ENCODE measurements around the gene IGF2BP3.

Gene IGF2BP3

DNA sequence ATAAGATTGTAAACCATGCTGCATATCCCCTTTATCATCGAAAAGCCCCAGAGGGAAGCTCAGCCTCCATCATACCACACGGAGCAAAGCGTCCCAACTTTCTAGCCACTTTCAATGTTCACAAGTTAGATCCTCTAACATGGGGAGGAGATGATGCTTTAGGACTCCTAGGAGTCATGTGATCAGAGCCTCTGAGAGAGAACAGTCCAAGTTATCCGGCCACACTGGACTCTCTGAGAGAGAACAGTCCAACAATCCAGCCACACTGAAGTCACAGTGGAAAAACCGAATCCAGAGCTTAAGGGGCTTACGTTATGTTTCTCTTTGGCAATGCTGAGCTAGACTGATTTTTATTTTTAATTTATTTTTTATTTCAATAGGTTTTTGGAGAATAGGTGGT, 98.6 kb downstream of the IGF2BP3 start:
- no peak for DNase-seq

GRCh38 chr7:23369695-23370404, 100.4 kb downstream of the IGF2BP3 start:
- DNase-seq, result no peak

GRCh38 chr7:23369100-23369499, 101.2 kb downstream of the IGF2BP3 start:
- DNase-seq, result no peak

DNA sequence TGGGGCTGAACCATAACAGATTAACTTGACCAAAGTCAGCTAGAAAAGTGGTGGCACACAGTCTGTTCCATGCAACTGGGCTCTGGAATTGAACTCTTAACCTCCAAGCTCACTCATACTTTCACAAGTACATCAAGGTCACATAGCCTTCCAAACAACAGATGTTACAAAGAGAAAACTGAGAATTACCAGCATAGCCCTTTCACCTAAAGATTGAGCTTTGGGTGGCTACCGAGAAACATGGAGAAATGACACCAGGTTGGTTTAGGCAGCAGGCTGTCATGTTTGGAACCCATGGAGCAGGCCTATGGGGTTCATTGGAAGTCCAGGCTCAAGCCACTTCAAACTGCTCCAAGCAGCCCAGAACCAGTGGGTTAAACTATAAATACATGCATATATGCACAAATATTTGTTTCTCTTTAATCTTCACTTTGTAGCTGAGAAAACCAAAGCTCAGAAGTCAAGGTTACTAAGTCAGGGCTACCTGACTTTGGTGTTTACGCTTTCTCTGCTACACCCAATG, 112.1 kb downstream of the IGF2BP3 start:
- DNase-seq, result no peak

DNA sequence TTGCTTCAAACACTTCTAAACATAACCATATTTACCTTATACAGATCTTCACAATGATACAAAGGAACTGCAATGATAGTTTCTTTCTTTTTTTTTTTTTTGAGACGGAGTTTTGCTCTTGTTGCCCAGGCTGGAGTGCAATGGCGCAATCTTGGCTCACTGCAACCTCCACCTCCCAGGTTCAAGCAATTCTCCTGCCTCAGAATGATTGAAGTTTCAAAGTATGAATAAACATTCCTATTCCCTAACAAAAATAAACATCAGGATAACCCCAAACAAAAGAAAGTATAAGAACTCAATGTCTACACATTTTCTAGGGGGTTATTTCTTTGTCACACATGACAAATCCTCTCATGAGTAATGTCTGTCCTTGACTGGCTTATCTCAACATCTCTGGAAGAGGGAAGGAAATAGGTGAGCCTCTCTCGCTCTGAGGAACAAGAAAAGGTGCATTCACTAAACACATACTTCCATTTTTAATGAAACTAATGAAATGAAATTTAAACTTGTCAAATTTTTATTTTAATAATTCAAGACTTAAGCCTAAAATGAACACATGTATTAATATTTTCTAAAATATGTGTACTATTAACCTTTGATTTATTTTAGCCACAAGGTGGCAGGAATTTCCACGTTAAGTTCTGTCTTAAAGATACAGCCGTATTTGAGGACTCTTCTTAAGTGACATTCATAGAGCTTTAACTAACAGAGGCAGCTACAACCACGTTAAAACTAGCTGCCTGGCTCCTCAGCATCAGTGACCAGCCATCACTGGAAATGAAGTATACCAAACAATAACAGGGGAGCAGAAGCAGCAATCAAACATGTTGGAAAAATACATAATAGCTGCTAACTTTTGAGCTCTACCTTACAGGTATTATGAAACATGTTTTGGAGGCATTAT, 112.8 kb downstream of the IGF2BP3 start:
- DNase-seq, result peak; percentile 31

- DNase-seq, result no peak
Measured at GRCh38 chr7:23356726-23357125, 113.6 kb downstream of the IGF2BP3 start.

GRCh38 chr7:23356168-23356567, 114.1 kb downstream of the IGF2BP3 start:
- no peak for DNase-seq

GRCh38 chr7:23353172-23353571, 117.1 kb downstream of the IGF2BP3 start:
- no peak for DNase-seq

- no peak for DNase-seq
Measured at GRCh38 chr7:23350466-23350865, 119.8 kb downstream of the IGF2BP3 start.

DNA sequence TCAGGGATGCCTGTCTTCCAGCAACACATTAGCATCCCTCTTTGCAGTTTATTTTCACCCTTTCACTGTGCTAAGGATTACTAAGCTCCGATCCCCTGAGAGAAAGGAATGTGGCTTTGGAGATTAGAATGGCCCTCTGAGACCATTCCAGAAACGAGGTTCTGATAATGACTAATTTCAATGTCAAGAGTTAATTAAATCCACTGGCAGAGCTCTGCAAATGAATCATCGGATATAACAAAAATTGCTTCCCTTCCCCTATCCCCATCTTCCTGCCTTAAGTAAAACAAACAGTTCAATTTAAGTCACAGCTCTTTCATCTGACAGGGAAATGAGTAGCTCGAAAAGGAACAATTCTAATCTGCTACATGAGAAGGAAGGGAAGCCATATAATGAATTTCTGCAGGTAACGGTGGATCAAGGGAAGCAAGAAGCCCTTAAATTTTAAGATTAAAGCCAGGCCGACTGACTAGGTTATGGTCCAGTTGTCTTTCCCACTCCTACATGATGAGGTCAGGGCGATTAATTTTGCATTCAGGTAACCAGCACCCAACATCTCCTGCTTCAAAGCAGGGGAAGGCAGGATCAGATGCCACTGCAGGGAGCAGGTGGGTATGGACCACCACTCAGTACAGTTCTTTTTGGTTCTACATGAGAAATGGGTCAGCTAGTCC, 120.7 kb downstream of the IGF2BP3 start:
- DNase-seq, result no peak

DNA sequence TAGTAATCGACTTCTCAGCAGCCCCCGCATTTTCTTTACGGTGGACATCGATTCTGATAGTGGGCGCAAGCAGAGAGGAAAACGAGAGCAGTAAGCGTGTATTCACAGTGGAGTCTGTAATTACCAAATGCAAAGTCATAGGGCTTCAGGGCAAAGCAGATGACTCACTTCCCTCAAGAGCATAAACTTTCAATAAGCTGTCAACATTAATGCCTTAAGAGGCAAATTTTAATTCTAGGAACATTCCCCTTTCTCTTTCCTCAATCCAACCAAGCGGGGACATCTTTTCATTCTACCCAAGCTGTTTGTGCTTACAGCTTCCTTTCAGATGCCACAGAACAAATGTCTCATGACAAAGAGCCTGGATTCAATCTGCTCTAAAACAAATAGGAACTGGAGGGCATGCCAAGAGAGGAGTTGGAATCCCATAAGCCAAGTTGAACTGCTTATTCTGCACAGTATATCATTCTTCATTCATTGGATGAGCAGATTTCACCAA, 122.6 kb downstream of the IGF2BP3 start:
- no peak for DNase-seq

GRCh38 chr7:23347033-23347681, 123.1 kb downstream of the IGF2BP3 start:
- no peak for DNase-seq

DNA sequence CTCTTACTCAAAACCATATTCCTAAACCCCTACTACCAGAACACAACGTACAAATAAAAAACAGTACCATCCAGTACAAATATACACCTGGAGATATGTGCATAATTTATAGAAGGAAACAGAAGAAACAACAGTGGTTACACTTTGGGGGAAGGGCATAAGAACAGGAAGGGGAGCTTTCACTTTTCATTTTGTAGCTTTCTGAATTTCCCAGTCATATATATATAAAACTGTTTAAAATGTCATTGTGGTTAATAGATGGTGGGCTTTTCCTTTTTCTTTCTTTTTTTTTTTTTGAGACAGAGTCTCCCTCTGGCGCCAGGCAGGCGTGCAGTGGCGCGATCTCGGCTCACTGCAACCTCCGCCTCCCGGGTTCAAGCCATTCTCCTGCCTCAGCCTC, 124.0 kb downstream of the IGF2BP3 start:
- no peak for DNase-seq

- DNase-seq, result no peak
Measured at GRCh38 chr7:23345601-23346000, 124.7 kb downstream of the IGF2BP3 start.

- no peak for DNase-seq
Measured at GRCh38 chr7:23343806-23344475, 126.3 kb downstream of the IGF2BP3 start.

GRCh38 chr7:23343102-23343501, 127.2 kb downstream of the IGF2BP3 start:
- no peak for DNase-seq

GRCh38 chr7:23341846-23342598, 128.3 kb downstream of the IGF2BP3 start:
- no peak for DNase-seq

DNA sequence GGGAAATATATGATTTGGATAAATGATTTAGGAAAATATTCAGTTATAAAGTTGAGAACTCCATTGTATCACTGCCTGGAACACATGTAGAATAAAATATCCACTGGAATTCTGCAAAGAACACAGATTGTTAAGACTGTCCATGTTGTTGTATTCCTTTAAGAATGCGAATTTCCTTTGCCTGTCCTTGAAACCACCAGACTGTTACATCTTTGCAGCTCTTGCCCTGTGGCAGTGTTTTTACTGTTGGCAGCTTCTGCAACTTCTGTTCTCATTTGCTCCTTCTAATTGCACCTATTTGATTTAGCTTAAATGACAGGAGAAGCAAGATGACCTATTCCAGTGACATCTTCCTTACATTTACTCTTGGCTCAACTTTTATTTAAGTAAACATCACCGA, 131.4 kb downstream of the IGF2BP3 start:
- DNase-seq, result no peak

- DNase-seq, result no peak
Measured at GRCh38 chr7:23338439-23338838, 131.9 kb downstream of the IGF2BP3 start.

GRCh38 chr7:23337374-23337773, 132.9 kb downstream of the IGF2BP3 start:
- no peak for DNase-seq

- DNase-seq, result no peak
Measured at GRCh38 chr7:23336799-23337283, 133.4 kb downstream of the IGF2BP3 start.
